G401 (cell line): Measurements from ENCODE around the gene UPK1A. TPM values are rescaled to one million over a fixed set of nuclear protein-coding genes. Genes with fewer than 3 reads are reported as not detected.

Source experiments
- DNase-seq: peaks from one replicate; pipeline ENCODE4 v3.0.0-alpha.2; 2015; ENCODE audit warnings: low spot score
- in situ Hi-C: cut with HindIII; loops from 2 replicates; pipeline ENCODE4 v1.10.0; 2016; ENCODE audit warnings: low sequenced_read_pairs, mixed read lengths
- total RNA-seq: library from RNA; depleted of rRNA; stranded (reverse); fragments of >200 nt; shearing (Covaris generic); gene quantifications from 2 replicates; pipeline ENCODE4 v1.2.3, GENCODE V29; 2014; rRNA removed

The UPK1A gene
- total RNA-seq, result 0.62 TPM in 1 of 2 replicates, not detected in the other

- DNase-seq, result no peak
- in situ Hi-C loops, result no loop called here
These were observed at the start of gene UPK1A for GRCh38 chr19:35666251-35666913. Gene UPK1A (plus strand): TSS chr19:35666517. CDS start chr19:35666813, 296 bp downstream.

GRCh38 chr19:35618857-35619256 is 47.5 kb upstream of the UPK1A start:
- no peak for DNase-seq
- in situ Hi-C loops, result no loop called here

GRCh38 chr19:35619290-35619923 is 46.9 kb upstream of the UPK1A start:
- in situ Hi-C loops, result no loop called here
- no peak for DNase-seq

GRCh38 chr19:35620001-35620400 is 46.3 kb upstream of the UPK1A start:
- in situ Hi-C loops, result no loop called here
- no peak for DNase-seq

GRCh38 chr19:35621708-35622107 is 44.6 kb upstream of the UPK1A start:
- in situ Hi-C loops, result no loop called here
- no peak for DNase-seq

GRCh38 chr19:35622750-35623149 is 43.6 kb upstream of the UPK1A start:
- DNase-seq, result no peak
- in situ Hi-C loops, result no loop called here

- in situ Hi-C loops, result no loop called here
- no peak for DNase-seq
These were observed 42.8 kb upstream of the UPK1A start for GRCh38 chr19:35623327-35624010.

- DNase-seq, result no peak
- in situ Hi-C loops, result no loop called here
These were observed 38.1 kb upstream of the UPK1A start for GRCh38 chr19:35628264-35628564.

- in situ Hi-C loops, result no loop called here
- peak; percentile 98 for DNase-seq
These were observed 37.6 kb upstream of the UPK1A start, which contains the start of gene RBM42 for GRCh38 chr19:35628565-35629331. Gene RBM42 (plus strand): TSS chr19:35629036. CDS start chr19:35629154, 118 bp downstream.

- in situ Hi-C loops, result no loop called here
- DNase-seq, result no peak
These were observed 37.0 kb upstream of the UPK1A start for GRCh38 chr19:35629332-35629633.

- in situ Hi-C loops, result no loop called here
- DNase-seq, result no peak
These were observed 32.4 kb upstream of the UPK1A start for GRCh38 chr19:35633727-35634440.

- in situ Hi-C loops, result no loop called here
- no peak for DNase-seq
These were observed 29.7 kb upstream of the UPK1A start for GRCh38 chr19:35636651-35637050.

GRCh38 chr19:35637165-35637564 is 29.2 kb upstream of the UPK1A start:
- DNase-seq, result no peak
- in situ Hi-C loops, result no loop called here

- in situ Hi-C loops, result no loop called here
- DNase-seq, result no peak
These were observed 27.0 kb upstream of the UPK1A start for GRCh38 chr19:35639321-35639639.

- no peak for DNase-seq
- in situ Hi-C loops, result no loop called here
These were observed 26.5 kb upstream of the UPK1A start for GRCh38 chr19:35639863-35640262.

GRCh38 chr19:35641515-35642151 is 24.7 kb upstream of the UPK1A start, which contains the start of gene ETV2:
Gene ETV2 (plus strand): TSS chr19:35641745. CDS start chr19:35642461, 716 bp downstream.
- in situ Hi-C loops, result no loop called here
- DNase-seq, result no peak

GRCh38 chr19:35642312-35642711 is 24.0 kb upstream of the UPK1A start:
- DNase-seq, result no peak
- in situ Hi-C loops, result no loop called here

GRCh38 chr19:35642798-35643254 is 23.5 kb upstream of the UPK1A start:
- in situ Hi-C loops, result no loop called here
- DNase-seq, result no peak
